Cardiac septum (tissue), 1 donor: ENCODE results near the gene STMP1. TPM values are rescaled to one million over a fixed set of nuclear protein-coding genes. Genes with fewer than 3 reads are reported as not detected.
"Not testable (repeated sequence)": the region's sequence is repeated elsewhere in the genome, so short reads cannot be mapped to it uniquely, and the experiment has no call there.

Source experiments
- DNase-seq: peaks from one replicate; pipeline ENCODE4 v3.0.0-alpha.2; 2020; ENCODE audit warnings: low spot score
- intact Hi-C: fragments of 100-400 bp; cut with DNase I; formaldehyde crosslinking; loops from one replicate; pipeline ENCODE4 v1.14.0; 2022
- long read RNA-seq: library from polyadenylated mRNA; unstranded; transcript quantifications from one replicate; pipeline ENCODE4 v2.0.0, GENCODE V29; 2021
- total RNA-seq: library from RNA; stranded (reverse); fragmentation: NEBNext Ultra II Directional; extraction: Animal tissue kit (Norgen Biotek cat#: 25700); gene quantifications from one replicate; pipeline ENCODE4 v1.2.1, GENCODE V29; 2021
- donor health status: DM: no; HTN: no; CAD: no.

STMP1 gene
- total RNA-seq: 31.4 TPM
- long read RNA-seq, transcript STMP1-202 (3 exons, 2,450 nt): major isoform, 36 of 40 reads
- long read RNA-seq, partial matches to known transcripts: 0 of 40 reads
- long read RNA-seq, other reads (novel, unspliced or antisense): 3 of 40 reads

DNA sequence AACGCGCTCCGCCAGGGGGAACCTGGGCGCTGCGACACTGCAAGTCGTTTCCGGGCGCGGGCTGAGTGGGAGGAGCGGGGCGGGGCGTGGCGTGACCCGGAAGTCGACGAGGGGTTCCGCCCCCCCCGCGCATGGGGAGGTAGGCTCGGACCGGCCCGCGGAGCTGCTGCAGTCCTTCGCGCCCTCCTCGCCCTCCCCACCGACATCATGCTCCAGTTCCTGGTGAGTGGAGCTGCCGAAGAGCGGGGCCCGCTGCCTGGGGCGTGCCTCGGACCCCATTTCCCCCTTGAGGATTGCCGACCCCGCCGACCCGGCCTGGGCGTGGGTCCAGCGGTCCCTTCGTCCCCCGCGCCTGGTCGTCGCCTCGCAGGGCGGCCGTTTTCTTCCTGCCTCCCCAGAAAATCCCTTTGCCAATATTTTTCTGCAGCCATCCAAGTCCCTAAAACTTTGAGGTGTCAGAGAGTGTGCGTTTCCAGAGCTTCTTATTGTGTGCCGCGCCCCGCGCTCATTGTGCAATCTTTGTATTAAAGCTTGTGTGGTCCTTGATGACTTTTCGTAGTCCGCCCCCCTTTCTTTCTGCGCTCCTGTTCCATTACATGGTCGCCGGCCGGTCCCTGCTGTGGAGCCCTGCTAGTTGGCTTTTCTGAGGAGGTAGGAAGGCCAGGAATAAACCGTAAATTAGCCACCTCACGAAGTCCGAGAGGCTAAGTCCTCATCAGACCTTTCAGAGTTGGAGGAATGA, at the start of gene STMP1:
Gene STMP1, plus strand, starts transcription at position 142 of the 742 bp plus-strand sequence.
- DNase-seq: peak; percentile 98
- intact Hi-C loops: loop anchor here (10.0 kb wide), 1 partner anchor 312 kb away; the partner anchor contains the start of gene MTPN

DNA sequence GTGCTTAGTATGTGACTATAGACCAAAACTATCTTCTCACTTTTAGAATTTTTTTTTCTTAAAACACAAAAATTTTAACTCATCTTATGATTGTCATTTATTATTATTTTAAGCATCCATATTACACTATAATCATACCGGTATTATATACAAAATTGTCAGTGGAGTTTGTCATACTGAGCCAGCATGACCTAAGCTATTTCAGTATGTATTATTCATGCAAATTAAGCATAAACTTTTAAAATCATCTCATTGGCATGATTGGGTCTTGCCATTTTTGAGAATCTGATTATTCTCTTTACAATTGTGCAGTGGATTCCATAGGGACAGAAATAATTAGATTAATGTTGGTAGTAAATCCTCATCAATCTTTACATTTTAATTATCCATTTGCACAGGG, 46.2 kb upstream of the STMP1 start:
- DNase-seq: no peak
- intact Hi-C loops: no loop called here

DNA sequence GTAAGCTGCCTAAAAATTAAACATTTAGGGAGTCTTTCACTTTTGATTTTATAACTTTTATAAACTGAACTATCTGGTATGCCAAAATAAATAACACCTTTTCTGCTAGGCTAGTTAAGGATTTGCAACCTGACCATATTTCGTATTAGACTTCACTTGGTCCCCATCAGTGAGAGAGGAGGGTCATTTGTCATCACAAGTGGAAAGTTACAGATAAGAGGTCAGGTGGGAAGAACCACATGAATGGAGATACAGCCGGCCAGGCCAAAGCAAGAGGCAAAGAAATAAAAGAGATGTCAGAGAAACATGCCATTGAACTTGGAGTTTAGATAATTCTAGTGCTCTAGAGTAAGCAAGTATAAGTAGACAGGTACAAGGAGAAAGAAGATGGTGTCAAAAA, 44.5 kb upstream of the STMP1 start:
- DNase-seq: no peak
- intact Hi-C loops: no loop called here

DNA sequence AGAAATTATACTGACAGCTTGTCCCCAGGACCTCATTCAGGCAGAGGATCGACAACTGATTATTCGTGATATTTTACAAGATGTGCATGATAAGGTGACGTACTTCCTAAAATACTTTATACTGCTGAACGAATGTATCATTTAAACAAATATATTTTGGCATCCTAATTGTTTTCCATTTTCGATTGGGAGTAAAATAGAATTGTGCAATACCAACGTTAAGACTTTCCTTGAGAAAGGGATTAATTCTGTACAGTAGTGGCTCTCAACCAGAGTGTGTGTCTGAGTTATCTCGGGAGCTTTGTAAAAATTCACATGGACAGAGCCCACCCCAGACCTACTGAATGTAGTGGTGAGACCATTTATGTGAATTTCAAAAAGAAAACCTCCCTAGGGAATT, 43.8 kb upstream of the STMP1 start:
- DNase-seq: no peak
- intact Hi-C loops: no loop called here

DNA sequence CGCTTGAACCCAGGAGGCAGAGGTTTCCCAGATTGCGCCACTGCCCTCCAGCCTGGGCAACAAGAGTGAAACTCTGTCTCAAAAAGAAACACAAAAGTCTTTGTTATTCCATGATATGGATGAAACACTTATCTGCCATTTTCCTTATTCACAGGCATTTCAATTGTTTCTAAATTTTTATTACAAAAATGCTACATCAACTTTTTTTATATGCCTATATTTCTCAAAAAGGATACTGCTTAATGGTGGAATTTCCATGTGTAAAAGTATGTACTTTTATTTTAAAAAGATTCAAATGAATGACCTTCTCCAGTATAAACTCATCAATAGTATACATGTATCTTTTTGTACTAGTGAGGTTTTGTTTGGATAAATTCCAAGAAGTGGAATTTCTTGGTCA, 41.9 kb upstream of the STMP1 start:
- intact Hi-C loops: no loop called here
- no peak for DNase-seq

DNA sequence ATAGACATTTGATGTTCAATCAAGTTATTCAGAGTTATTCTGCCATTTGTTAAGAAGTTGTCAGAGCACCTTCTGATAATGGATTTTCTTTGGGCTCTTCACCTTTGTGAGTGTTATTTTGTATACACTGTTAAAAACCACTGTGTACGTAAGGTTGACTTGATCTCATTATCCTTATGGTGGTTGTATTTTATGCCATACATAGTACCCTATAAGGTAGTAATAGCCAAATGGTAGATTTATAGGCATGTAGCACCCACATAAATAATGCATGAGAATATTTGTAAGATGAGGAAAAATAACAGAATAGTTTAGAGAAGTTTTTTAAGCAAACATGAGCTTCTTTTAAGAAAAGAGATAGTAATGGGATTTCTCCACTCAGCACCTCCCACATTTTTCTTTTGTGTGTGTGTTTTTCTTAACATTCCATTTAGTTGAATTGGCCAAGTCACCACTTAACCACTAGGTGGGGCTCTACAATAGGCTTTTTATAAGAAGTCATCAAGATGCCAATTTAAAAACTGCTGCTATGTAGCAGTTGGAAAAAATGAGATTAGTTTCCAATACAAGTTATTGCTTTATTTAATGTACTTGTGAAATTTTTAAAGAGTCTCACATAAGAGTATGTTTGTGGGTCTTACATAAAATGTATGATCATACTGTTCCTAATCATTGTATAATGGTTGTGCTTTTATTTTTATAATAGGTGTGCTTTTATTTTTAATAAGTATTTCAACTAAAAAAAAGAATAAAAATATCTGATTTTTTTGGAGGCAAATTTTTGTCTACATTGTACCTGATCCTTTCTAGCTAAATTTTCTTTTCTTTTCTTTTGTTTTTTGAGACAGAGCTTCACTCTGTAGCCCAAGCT, 41.1 kb upstream of the STMP1 start:
- DNase-seq: no peak

DNA sequence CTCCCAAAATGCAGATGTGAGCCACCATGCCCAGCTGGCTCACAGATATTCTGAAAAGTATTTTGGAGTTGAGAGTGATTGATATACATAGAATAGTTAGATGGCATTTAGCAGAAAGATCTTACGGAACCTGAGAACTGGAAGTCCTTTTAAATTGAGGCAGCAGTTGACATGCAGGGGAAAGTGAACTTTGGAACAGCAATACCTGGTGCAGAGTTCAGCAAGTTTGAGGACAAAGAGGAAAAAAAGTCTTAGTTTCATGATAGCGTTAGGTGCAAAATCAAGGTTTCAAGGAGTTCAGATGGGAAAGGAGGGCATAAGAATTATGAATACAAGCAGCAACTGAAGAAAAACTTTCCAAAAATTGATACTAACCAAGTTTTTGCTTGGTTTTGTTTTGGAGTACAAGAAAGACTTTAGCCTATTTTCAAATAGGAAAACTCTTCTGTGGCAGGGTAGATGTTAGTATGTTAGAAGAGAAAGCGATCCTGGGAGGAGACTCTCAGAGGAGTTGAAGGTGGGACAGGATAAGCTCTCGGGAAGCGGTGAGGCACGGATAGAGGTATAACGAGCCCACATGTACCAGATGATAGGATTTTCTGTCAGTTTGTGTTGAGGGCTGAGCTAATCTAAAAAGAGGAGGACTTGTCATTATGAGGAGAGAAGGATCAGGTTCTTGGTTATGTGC, 28.0 kb upstream of the STMP1 start:
- DNase-seq: no peak
- intact Hi-C loops: no loop called here

More for the DNA sequence above, 41.1 kb upstream of the STMP1 start:
- intact Hi-C loops: no loop called here

DNA sequence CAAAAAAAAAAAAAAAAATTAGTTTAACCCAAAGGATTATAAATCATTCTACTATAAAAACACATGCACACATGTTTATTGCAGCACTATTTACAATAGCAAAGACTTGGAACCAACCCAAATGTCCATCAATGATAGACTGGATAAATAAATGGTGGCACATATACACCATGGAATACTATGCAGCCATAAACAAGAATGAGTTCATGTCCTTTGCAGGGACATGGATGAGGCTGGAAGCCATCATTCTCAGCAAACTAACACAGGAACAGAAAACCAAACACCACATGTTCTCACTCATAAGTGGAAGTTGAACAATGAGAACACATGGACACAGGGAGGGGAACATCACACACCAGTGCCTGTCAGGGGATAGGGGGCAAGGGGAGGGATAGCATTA, 22.6 kb upstream of the STMP1 start:
- intact Hi-C loops: loop anchor here (5.0 kb wide), 1 partner anchor 357 kb away; no protein-coding TSS in a partner anchor
- DNase-seq: not testable (repeated sequence)

DNA sequence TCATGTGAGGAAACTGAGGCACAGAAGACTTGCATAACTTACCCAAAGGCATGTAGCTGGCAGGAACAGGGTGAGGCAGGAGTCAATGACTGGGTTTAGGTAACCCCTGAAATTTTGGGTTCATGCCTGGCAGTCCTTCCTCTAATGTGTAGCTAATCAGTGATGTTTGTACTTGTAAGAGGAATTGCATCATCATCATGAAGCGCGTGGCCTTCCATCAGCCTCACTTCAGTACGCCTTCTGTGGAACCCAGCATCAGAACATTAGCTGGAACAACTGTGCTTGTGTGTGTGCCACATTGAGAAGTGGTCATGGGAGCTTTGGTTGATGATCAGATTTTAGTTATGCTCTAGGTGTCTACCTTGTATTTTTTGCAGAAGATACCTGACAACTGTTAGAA, 18.2 kb upstream of the STMP1 start:
- intact Hi-C loops: loop anchor here (5.0 kb wide), 1 partner anchor 362 kb away; no protein-coding TSS in a partner anchor
- no peak for DNase-seq

DNA sequence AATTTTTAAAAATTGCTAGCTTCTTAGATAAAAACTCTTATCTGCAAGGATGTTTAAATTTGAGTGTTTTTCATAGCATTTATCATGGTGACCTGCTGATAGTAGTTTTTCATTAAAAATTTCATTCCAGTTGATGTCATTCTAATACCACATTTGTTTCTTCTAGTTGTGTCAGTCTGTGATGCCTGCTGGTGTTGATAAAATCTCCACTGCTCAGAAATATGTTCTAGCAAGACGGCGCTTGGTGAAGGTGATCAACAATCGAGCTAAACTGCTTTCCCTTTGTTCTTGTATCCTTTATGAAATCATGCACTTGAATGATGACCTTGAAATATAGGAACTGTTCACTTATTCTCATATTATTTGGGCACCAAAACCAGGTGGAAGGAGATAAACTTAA, 17.6 kb upstream of the STMP1 start:
- DNase-seq: no peak
- intact Hi-C loops: loop anchor here (5.0 kb wide), 1 partner anchor 362 kb away; no protein-coding TSS in a partner anchor

DNA sequence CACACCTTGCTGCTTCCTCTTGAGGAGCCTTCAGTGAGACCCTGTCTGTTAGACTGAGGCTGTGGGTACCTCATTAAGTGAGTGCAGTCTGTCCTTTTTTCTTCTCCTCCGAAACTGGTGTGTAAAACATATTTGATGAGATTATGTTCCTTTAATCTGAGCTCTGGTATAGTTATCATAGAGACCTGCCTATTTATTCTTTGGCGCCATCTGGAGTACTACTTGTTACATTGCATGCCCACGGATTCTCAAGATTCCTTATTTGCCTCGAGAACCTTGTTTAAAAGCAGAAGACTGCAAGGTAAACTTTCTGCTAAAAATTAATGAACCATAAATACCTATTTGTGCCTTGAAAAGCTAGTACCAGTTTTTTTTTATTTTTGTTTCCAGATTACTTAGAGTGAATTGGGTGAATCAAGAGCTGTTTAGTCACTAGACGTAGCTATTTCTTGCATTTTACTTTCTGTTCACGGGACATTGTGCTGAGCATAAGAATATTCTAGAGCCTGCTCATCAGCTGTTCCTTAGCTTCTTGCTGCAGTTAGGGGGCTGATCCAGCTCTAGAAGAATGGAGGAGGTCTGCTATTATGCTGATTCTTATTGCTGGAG, 16.9 kb upstream of the STMP1 start:
- DNase-seq: no peak
- intact Hi-C loops: no loop called here

DNA sequence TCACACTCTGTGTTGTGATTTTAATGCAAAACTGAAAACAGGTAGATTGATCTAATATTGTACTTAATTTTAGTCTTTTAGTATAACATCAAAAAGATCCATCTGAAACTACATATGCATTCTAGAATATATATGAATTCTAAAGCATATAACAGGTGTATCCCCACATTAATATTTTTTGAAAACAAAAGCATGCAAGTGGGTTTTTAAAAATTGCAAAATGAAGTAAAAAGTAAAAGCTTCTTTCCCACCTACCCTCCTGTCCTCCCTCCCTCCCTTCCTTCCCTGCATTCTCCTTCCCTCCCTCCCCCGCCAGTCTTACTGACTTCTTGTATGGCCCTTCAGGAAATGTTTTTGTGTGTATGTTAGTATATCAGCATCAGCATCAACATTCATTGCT, 14.6 kb upstream of the STMP1 start:
- no peak for DNase-seq
- intact Hi-C loops: no loop called here

DNA sequence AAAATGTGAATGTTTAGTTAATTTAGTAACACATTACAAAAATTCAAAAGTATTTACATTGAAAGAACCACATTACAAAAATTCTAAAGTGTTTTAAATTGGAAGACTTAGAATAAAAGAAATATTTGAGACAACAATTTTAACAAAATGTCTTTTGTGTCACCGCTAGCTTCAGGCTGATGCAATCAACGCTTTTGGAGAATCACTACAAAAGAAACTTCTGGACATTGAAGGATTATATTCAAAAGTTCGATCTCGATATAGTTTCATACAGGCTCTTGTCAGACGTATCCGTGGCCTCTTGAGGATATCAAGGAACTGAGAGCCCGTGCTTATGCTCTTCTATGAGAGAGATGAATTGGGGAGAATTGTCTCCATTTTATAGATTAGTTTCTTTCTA, 14.1 kb upstream of the STMP1 start:
- intact Hi-C loops: no loop called here
- DNase-seq: no peak

DNA sequence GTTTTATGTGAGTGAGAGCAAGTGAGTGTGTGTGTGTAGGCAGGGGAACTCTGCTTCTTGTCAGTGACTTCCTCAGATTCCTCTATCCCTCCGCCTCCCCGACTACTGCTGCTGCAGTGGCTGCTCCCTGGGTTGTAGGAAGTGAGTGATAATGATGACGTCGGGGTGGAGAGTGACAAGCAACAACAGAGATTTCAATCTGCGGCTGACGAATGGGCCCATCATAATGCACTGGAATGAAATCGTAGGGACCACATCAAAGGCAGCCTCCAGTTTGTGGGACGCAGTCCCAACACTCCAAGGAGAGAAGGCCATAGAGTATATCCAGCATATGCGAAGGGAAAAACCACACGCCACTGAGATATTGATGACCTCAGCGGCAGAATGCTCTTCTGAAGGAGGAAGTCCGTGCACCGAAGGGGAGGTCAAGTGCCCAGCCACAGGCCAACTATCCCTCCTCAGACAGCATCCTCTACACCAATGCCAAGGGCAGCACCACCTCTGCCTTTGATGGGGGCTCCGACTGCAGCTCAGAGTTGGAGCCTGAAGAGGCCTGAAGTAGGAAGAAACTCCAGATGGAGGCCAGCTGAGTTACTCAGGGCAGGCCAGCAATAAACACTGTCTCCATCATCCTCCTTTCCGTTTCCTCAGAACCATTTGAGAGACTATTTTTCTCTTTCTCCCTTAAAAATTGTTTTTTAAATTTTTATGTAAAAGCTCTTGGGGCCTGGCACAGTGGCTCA, 11.3 kb upstream of the STMP1 start:
- no peak for DNase-seq

DNA sequence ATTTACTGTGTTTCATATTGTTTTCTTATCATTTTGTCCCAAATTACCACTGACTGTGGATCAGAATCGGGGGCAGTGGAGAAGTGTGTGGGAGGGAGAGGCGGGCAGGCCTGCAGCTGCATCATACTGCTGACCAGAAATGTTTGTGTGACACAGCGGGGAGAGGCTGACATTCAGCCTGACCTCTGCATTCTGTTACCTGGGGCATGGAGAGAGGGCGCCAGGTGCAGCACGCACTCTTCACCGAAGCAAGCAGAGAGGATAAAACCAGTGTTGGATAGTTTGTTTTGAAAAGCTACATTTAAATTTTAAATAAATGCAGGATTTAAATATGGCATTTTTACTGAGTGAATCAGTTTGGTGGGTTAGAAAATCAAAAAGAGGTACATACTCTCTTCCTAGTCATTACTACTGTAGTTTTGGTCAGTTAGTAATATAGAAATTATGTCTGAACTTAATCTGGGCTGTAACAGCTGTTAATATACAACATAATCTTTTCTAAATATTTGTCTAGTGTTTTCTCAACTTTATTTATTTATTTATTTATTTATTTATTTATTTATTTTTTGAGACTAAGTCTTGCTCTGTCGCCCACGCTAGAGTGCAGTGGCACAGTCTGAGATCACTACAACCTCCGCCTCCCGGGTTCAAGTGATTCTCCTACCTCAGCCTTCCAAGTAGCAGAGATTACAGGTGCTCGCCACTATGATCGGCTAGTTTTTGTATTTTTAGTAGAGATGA, 8.8 kb upstream of the STMP1 start:
- DNase-seq: no peak
- intact Hi-C loops: no loop called here

More for the DNA sequence above, 11.3 kb upstream of the STMP1 start:
- intact Hi-C loops: no loop called here

DNA sequence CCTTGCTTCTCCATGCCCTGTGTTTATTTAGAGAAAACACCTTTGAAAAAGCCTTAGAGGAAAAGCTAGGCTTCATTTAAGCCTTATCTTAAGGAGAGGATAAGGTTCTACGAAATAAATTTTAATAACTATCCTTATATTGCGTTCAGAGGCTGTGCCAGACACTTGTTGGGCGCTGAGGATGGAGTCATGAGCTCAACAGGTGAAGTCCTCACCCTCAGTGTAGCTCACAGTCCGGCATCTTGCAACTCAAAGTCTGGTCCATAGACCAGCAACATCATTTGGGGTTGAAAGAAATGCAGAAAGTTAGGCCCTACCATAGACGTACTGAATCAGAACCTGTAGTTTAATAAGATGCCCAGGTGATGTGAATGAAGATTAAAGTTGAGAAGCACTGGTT, 3.8 kb upstream of the STMP1 start:
- intact Hi-C loops: no loop called here
- DNase-seq: no peak

DNA sequence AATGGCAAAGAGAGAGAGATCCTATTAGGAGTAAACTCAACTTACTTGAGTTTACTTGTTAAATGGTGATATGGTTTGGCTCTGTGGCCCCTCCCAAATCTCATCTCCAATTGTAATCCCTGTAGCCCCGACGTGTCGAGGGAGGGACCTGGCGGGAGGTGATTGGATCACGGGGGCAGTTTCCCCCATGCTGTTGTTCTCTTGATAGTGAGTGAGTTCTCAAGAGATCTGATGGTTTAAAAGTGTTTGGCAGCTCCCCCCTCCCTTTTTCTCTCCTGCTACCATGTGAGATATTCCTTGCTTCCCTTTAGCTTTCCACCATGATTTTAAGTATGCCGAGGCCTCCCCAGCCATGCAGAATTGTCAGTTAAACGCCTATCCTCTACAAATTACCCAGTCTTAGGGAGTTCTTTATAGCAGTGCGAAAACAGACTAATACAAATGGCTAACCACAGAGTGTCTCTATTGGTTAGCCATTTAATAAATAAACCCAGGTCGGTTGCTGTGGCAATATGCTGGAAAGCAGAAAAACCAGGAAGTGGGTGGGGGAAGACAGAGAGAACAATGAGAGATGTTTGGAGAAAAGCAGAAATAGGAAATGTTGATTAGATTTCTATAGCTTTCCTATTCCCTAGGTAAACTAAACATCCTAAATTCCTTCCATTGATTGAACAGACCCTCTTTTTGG, 3.0 kb upstream of the STMP1 start:
- DNase-seq: no peak
- intact Hi-C loops: no loop called here
